Measurements from ENCODE around the gene GTSE1.

Gene GTSE1

DNA sequence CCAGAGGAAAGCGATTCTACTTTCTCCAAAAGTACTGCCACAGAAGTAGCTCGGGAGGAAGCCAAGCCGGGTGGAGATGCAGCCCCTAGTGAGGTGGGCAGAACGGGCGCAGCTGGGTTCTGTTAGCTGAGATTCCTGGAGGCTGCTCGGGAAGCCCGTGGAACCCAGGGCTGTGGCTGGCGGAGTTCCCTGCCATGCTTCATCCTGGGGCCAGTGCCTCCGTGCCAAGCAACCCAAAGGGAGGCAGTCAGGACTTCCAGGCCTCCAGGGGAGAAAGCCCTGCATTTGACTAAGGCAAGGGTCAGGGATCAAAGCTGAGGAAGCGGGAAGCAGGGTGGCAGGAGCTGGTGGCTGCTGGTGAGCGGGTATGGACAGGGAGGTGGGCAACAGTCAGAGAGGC is 32.1 kb downstream of the GTSE1 start:
- no peak for DNase-seq (ENCODE audit: low spot score)

DNA sequence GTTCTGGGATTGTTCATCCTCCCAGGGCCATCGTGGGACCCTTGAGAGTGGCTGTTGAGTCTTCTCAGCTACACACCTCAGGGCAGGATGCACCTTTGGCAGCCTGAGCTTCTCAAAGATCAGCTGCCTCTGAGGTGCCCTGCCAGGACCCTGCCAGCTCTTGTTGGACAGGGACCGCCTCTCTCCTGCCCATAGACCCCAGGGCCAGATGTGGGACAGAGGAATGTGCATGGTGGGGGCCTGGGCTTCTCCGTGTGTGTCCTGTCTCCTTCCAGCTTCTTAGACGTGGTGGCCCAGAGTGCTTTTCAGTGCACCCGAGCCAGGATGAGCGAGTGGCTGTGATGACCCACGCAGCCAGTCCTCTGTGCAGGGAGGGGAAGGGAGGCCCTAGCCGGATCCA is 32.9 kb downstream of the GTSE1 start:
- DNase-seq (ENCODE audit: low spot score), result no peak

DNA sequence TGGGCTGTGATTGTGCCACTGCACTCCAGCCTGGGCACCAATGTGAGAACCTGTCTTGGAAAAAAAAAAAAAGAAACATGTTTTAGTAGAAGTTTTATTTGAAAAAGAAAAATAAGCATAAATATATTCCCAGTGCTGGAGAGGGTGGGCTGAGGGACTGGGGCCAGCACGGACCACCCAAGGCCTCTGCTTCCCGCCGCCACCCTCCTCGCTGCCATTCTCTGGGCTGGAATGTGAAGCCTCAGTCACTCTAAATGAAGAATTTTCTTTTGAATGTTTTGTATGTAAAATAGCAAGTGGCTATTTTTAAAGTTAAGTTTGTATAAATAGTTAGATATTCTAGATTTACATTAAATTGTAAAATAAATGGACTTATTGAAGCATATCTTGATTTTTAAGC is 33.8 kb downstream of the GTSE1 start:
- DNase-seq (ENCODE audit: low spot score), result no peak

DNA sequence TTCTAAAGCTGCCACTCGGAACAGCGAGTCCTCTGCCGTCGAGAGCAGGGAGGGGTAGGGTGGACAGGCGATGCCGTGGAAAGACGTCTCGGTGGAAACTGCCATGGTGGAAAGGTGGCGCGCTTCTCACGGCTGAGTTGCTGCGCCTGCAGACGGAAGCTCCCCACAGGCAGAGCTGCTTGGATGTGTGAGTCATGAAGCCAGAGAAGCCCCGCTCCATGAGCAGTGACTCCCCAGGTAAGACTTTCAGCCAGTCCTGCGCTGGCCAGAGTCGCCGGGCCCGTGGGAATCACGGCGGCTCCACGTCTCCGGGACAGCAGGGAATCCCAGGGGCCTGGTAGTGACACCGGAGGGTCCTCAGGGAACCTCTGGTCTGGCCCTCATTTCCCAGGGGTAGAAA is 34.8 kb downstream of the GTSE1 start:
- DNase-seq (ENCODE audit: low spot score), result no peak

DNA sequence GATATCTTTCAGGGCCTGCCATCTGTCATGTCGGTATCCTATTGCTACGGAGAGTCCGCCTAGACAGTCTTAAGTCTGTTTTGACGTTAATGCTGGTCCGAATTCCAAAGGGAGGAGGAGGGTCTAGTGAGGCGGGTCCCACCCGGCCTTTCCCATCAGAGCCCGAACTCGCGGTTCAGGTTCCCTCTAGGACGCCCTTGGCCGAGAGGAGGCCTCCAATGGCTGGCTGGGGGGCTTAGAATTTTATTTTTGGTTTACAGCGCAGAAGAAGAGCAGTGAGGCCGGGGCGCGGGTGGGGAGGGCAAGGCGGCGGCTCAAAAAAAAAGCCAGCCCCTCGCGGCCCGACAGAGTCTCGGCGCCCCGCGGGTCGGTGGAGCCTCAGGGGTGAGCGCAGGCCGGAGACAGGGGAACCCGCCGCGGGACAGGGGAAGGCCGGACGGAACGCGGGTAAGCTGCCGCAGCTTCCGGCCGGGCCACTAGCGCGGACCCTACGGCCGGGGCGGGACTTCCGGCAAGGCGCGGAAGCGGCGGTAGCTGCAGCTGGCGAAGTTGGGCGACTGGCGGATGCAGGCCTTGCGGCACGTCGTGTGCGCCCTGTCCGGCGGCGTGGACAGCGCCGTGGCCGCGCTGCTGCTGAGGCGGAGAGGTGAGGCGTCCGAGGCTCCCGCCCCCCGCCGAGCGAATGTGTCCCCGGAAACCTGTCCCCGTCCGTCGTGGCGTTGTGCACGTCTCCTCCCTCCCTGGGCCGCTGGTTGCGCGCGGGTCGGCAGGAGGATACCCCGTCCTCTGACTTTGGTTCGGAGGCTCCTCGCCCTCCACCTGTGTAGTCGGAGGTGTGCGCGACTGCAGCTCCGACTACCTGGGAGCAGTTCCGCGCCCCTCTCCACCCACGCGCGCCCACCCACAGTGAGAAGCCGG is 38.8 kb downstream of the GTSE1 start, which contains the start of gene TRMU:
Gene TRMU, plus strand, starts transcription at position 514 of the 918 bp plus-strand sequence. Its CDS starts 51 bp downstream, at position 565.
- peak; percentile 89 for DNase-seq (ENCODE audit: low spot score)

DNA sequence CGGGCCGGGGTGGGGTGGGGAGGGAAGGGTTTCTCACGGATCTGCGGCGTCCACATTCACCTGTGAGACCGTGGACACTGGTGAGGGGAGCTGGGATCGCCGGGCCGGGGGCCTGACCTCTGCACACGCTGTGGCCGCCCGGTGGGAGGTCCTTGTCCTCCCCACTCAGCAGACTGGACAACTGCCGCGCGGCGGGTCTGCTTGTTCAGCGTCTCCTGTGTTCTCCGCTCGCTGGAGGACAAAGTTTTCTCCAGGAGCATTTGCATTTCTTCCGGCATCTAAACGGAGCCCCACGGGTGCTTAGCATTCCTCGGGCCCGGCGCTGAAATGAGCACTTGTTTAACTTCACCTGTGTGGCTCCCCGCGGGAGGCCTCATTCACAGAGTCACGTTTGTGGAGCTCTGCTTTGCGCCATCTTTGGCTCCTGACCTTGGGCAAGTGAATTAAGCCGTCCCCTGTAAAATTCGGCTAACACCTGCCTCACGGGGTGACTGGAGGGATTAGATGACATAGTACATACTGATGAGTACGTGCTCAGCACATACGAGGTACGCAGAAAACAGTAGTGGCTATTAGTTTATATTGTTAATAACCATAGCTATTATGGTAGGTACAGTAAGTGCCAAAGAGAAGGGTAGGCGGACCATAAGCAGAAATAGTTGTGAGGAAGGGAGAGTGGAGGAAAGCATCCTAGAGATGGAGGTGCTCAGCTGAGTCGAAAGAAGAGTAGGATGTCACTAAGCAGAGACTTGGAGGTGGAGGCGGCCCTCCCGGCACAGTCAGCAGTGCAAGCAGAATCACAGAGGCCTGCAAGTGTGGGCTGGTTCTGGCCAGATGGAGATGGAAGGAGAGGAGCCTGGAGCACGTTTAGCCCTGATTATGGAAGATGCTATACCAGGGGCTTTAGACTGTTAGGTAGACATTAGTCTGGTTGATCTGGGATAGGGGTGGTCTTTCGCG is 39.7 kb downstream of the GTSE1 start:
- no peak for DNase-seq (ENCODE audit: low spot score)

DNA sequence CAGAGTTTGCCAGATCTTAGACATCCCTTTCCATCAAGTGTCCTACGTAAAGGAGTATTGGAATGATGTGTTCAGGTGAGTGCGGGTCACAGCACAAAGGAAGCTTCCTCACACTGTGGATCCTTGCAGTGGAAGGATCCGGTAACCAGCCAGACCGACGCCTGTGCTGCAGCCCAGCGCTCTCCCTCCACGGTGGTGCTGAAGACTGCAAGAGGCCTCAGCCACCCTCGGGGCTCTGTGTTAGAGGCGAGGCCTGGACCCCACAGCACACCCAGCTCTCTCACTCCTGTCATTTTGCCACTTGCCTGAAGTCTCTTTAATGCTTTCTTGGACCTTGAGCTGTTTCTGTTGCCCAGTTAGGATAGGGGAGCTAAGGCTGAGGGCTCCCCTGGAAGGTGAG is 41.2 kb downstream of the GTSE1 start:
- DNase-seq (ENCODE audit: low spot score), result no peak

DNA sequence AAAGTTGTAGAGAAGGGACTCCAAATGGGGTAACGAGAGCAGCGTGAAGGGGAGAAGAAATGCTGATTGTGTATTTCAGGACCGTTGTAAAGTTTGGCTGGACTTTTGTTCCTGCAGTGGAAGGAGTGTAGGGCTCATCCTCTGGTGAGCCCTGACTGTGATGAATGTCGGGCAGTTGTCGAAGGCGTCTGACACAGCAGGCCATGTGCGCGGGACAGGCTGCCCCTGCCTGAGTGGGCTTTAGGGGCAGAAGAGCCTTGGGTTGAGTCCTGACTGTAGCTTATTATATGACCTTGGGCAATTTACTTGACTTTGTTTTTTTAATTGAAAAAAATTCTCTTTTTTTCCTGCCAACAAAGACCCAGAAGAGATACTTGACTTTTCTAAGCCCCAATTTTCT is 42.0 kb downstream of the GTSE1 start:
- DNase-seq (ENCODE audit: low spot score), result no peak

DNA sequence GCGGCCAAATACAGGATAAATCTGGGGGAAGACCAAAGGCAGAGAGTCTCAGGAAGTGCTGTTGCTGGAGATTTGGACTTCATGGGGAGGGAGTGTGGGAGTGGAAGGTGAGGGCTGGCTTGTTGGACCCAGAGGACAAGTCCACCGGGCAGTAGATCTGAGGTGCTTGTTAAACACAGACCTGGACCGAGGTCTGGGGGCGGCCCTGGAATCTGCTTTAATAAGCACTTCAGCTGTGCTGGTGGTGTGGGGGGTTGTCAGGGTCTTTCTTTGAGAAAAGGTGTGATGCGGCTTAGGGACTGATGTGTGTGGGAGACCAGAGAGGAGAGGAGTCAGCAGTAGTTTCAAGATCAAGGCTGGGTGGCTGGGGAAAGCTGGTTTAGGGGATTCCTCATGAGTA is 43.3 kb downstream of the GTSE1 start:
- DNase-seq (ENCODE audit: low spot score), result no peak

DNA sequence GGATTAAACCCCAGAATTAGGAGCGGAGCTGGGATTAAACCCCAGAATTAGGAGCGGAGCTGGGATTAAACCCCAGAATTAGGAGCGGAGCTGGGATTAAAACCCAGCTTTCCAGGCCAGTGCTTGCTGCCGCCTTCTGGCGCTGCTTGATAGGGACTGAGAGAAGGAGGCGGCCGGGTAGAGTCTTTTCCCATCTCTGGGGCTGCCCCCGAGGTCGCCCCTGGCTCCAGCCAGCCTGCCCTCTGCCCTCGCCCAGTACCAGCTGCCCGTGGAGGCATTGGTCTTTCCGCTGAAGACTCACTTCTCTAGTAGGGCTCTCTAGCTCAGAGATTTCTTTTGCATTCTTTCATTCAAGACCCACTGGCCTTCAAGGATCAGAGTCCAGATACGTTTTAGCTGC is 44.0 kb downstream of the GTSE1 start:
- no peak for DNase-seq (ENCODE audit: low spot score)

DNA sequence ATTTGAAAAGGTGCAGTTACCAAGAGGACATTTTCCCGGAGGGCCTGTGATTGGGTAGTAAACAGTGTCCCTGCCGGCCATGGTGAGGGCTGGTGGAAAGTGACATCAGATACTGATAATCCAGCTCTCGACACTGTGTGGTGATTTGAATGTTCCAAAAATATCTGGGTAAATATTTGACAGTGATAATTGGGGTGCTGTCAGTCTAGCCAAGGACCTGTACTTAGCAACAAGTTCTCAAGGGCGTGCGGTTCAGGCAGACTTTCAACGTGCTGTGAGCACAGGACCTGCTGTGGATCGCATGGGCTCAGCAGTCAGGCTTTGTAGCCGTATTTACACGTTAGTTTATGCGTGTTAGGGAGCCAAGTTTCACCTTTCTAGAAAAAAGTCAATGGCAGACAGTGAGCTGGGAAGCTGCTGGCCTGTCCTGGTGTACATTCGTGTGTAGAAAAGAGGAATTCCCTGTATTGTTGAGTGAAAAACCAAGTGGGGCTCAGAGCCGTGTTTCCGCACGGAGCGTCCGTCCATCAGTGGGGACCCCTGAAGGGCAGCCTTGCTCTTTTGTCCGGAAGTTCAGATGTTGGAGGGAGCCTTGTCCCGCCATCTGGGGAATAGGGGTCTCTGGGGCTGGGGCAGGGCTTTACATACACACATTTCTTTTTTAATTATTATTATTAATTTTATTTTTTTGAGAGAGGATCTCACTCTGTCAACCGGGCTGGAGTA is 50.2 kb downstream of the GTSE1 start:
- DNase-seq (ENCODE audit: low spot score), result no peak

DNA sequence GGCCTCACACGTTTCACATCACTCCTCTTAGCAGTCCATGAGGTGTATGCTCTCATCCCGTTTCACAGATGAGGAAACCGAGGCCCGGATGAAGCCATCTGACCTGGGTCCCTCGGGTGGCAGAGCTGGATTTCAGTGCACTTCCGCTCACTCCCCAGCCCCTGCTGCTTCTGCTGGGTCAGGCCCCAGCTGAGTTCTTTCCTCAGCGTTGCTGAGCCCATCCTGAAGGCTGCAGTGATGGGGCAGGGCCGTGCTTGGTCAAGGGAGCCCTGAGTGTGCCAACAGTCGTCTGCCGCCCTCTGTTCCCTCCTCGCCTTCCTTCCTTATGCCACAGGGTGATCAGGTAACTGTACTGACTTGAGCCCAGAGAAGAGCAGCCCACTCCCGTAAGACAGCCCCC is 51.0 kb downstream of the GTSE1 start:
- DNase-seq (ENCODE audit: low spot score), result no peak

DNA sequence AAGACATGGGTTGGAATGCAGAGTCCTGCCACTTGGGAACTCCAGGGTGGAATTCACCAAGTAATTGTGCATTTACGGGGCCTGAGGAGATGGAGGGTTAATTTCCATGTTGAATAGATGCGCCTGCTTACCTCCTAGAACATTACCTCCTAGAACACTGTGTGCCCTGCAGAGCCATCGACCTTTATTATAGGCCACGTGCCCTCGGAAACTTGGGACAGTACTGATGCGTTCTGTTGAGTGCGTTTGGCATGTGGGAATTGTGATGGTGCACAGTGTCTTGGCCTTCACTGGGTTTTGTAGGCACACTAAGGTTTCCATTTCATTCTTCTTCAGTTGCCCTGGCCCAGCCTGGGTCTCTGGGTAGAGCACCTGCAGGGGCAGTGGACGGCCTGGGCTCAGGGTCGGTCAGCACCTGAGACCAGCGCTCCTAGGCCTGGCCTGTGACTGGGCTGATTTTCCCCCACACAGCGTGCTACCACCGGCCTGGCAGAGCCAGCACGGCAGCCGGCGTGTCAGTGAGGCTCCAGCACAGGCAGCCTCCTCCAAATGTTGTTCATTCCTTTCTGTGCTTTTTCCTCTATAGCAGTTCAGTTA is 51.5 kb downstream of the GTSE1 start:
- no peak for DNase-seq (ENCODE audit: low spot score)

DNA sequence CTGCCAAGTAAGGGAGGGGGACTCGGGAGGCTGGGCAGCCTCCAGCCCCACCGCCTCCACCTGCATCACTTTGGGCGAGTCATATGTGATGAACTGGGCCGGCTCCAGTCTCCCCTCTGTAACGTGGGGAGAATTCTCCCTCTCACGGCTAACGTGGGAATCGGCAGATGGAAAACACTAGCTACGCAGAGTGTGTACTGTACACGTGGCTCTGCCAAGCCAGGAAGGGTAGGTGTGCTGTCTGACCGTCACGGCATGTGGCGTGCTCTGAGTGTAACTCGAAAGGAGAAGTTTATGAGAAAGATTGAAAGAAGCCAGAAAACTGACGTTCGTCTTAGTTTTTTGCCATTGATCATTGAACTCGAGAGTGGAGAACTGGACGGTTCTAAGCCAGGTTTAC is 52.6 kb downstream of the GTSE1 start:
- no peak for DNase-seq (ENCODE audit: low spot score)

DNA sequence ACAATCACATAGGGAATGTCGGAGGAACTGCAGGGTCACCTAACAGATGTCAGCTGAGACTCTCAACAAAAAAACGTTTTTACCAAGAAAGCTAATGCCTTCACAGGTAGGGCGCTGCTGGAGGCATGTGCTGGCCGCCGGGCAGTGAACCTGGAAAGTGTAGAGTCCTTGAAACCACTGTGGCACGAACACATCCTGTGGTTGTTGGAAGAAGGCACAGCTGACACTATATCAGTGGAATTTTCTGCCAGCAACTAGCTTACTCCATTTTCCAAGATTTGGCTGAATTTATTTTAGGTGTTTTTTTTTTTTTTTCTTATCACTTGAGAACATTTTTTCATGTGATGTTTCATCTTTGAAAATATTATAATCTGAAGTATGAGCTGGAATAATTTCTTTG is 53.0 kb downstream of the GTSE1 start:
- no peak for DNase-seq (ENCODE audit: low spot score)

DNA sequence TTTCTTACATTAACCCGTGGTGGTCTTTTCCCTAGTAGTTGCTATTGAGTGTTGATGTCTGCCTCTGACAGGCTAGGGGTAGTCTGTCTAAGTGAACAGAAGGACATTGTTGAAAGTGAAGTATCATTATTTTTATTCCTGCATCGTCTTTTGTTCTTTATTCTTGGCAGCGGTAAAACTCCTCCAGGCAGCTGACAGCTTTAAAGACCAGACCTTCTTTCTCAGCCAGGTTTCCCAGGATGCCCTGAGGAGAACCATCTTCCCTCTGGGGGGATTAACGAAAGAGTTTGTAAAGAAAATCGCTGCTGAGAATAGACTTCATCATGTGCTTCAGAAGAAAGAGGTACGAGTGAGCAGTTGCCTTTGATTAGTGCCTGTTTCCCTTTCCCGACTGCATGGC is 53.5 kb downstream of the GTSE1 start:
- DNase-seq (ENCODE audit: low spot score), result no peak

DNA sequence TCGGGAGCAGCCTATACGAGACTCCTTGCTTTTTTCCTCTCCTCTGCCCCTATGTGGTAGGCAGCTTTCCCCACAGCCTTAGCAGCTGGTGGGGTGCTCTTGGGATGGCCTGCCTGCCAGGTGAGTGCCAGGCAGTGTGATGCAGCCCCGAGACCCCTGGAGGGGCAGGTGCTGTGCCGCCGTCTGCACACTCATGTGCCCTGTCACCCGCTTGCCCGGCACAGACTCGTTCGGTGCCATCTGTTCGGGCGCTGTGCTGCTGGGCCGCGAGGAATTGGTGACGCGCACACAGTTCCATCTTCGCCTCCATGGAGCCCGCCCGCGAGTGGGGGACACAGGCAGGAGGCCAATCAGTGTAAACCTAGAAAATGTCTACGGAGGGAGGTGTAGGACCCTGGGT is 54.0 kb downstream of the GTSE1 start:
- no peak for DNase-seq (ENCODE audit: low spot score)

DNA sequence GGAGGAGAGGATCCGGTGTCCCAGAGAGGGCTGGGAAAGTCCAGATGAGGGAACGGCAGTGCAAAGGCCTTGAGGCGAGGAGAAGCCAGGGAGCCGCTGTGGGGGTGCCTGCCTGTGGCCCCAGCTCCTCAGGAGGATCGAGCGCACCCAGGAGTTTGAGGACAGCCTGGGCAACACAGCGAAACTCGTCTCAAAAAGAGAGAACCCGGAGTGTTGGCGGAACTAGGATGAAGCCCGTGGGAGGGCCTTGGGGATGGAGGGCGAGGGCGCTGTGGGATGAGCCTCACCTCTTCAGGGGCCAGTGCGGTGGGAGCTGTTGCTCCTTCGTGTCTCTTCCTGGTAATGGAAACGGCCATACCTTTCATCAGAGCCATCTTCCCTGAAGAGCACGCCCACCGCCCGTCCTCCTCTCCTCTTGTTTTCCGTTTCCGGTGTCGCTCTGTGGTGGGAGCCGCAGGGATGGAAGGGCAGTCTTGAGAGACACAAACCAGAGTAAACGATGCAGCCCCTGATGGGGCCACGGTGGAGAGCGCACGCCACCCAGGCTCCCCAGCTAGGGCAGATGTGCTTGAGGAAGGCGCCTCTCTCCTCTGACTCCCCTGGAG is 54.6 kb downstream of the GTSE1 start:
- DNase-seq (ENCODE audit: low spot score), result no peak

DNA sequence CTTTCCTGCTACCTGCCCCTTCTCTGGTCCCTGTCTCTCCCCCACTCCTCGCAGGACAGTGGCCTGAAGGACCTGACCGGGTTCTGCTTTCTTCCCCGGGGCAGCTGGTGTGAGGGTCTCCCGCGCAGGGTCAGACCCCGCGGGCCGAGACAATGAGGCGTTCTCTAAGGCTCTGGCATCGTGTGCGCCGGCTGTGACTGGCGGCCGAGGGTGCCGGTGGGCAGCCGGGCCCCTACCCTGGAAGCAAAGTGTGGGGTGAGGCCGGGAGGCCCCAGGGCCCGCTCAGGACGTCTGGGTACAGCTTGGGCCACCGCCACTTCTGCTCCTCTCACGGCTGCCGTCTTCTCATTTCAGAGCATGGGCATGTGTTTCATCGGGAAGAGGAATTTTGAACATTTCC is 55.1 kb downstream of the GTSE1 start:
- DNase-seq (ENCODE audit: low spot score), result no peak

DNA sequence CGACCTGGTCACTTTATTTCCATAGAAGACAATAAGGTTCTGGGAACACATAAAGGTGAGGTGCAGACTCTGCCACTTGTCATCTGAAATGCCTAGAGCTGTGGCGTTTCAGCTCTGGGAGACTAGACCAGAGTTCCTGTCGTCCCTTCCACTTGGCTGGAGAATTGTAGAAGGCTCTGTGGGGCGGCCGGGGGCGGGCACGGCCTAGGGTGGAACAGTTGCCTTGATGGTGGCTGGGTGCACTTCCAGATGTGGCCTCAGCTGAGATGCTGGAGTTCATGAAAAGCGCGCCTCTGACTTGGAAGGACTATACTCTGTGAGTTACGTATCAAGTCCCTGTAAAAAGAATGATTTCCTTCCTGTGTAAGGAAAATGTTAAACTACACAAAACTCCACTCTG is 55.6 kb downstream of the GTSE1 start:
- DNase-seq (ENCODE audit: low spot score), result no peak

DNA sequence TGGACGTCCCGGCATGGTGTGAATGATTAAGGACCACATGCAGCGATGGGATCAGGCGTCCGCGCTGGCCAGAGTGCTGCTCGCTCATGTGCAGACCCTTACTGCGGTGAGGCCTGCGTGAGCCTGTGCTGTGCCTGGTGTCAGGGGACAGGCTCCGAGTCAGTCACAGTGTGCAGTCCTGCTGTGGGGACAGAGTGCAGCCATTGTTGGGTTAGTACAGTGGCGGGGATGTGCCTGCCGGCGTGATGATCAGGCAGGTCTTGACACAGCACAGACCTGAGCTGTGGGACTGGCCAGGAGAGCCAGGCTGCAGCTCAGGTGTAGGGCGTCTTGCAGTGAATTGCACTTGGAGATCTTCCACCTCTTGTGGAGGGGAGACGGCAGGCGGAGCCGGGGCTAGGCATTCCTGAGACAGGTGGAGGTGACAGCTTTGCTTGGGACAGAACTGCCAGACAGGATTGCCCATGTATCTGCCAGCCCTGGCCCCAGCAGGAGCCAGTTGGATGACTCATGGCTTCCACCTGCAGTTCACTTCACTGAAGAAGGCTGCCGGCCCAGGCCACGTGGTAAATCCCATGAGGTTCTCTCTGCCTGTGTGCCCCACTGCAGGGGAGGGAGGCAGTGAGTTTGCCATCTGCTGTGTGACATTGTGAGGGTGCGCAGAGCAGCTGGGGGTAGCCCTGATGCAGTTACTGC is 56.2 kb downstream of the GTSE1 start:
- DNase-seq (ENCODE audit: low spot score), result no peak
